ENCODE measurements around the gene ATXN1.

- no peak for TF ChIP-seq CTCF (conservative IDR thresholded peaks at IDR 0.05; ENCODE audit: low read depth in 2 of 2)
- TF ChIP-seq CREB1 (CRISPR knock-in tag; IDR thresholded peaks at IDR 0.05; ENCODE audit: low read depth): no peak
- no peak for TF ChIP-seq EZH2 (IDR thresholded peaks at IDR 0.05; ENCODE audit: low read depth, unreplicated experiment)
- no peak for TF ChIP-seq REST (IDR thresholded peaks at IDR 0.05; ENCODE audit: unreplicated experiment)
- TF ChIP-seq ZNF462 (CRISPR knock-in tag; IDR thresholded peaks at IDR 0.05): no peak
Measured at GRCh38 chr6:16600701-16601100, 160.6 kb downstream of the ATXN1 start.

Data from GM23338 (cell line).